DND-41 (cell line): ENCODE data around the gene CDK12.

Experiments used
- ATAC-seq: fragments of 200-7000 bp; cut with Tn5 transposase; 3 replicates; pipeline ENCODE4 v1.9.1; 2021; ENCODE audit warnings: low read depth; ENCODE audit not compliant: insufficient read depth
- DNase-seq: peaks from one replicate; pipeline ENCODE4 v3.0.0-alpha.2; 2020
- H2AFZ ChIP-seq: 2 replicates; pipeline ENCODE4 v1.6.0; 2012; ENCODE audit warnings: low read depth, low read length
- H3K27ac ChIP-seq: 2 replicates; pipeline ENCODE4 v1.5.1; 2012; ENCODE audit warnings: low read length, inconsistent platforms
- H3K27me3 ChIP-seq: fragments of 200-600 bp; sonication (generic); 2 replicates; pipeline ENCODE4 v1.6.0; 2012; ENCODE audit warnings: low read length, mild to moderate bottlenecking, inconsistent platforms; ENCODE audit not compliant: insufficient read depth, poor library complexity
- H3K36me3 ChIP-seq: 2 replicates; pipeline ENCODE4 v1.5.1; 2012; ENCODE audit warnings: low read length, inconsistent platforms; ENCODE audit not compliant: insufficient read depth
- H3K4me1 ChIP-seq: 2 replicates; pipeline ENCODE4 v1.5.1; 2012; ENCODE audit warnings: mild to moderate bottlenecking, low read length; ENCODE audit not compliant: insufficient read depth
- H3K4me2 ChIP-seq: 2 replicates; pipeline ENCODE4 v1.6.0; 2012; ENCODE audit warnings: mild to moderate bottlenecking, moderate library complexity, low read length, inconsistent platforms; ENCODE audit not compliant: insufficient read depth
- H3K4me3 ChIP-seq, 2 experiments: fragments of 200-600 bp in 1 of 2; shearing (Covaris generic) in 1 of 2; 2 replicates each; pipeline ENCODE4 v1.5.1; 2012 to 2016; ENCODE audit warnings: inconsistent platforms in 2 of 2, low read length in 2 of 2, mild to moderate bottlenecking in 2 of 2, low read depth in 1 of 2, moderate library complexity in 1 of 2
- H3K79me2 ChIP-seq: 2 replicates; pipeline ENCODE4 v1.6.0; 2012; ENCODE audit warnings: low read length, inconsistent platforms; ENCODE audit not compliant: insufficient read depth
- H3K9ac ChIP-seq: 2 replicates; pipeline ENCODE4 v1.6.0; 2012; ENCODE audit warnings: low read depth, mild to moderate bottlenecking, inconsistent platforms, low read length, moderate library complexity
- H3K9me3 ChIP-seq: 2 replicates; pipeline ENCODE4 v1.5.1; 2012; ENCODE audit warnings: low read length, moderate library complexity, mild to moderate bottlenecking, inconsistent platforms; ENCODE audit not compliant: insufficient read depth, severe bottlenecking
- H4K20me1 ChIP-seq: 2 replicates; pipeline ENCODE4 v1.6.0; 2012; ENCODE audit warnings: low read length; ENCODE audit not compliant: insufficient read depth
- CTCF ChIP-seq: IDR thresholded peaks from 2 replicates; pipeline ENCODE4 v1.5.1; 2012; ENCODE audit warnings: borderline replicate concordance, low read length, moderate library complexity, mild to moderate bottlenecking; ENCODE audit not compliant: poor library complexity, severe bottlenecking; ENCODE audit errors: extremely low read depth
- EZH2 ChIP-seq: IDR thresholded peaks from 3 replicates; pipeline ENCODE4 v1.6.1; 2012; ENCODE audit warnings: borderline replicate concordance, low read depth, mild to moderate bottlenecking, moderate library complexity, low read length, inconsistent platforms; ENCODE audit not compliant: severe bottlenecking

CDK12 gene

GRCh38 chr17:39507511-39507910 lies 46.2 kb downstream of the CDK12 start:
- peaks cover 89% of the 10 kb centered on the region for H3K36me3 ChIP-seq
- no peak overlapping the region for H2AFZ ChIP-seq
- H3K9ac ChIP-seq: no peak overlapping the region
- TF ChIP-seq CTCF (no peak), EZH2 (no peak)
- no peak for DNase-seq
- no peaks in the 10 kb centered on the region for H3K9me3 ChIP-seq
- H3K27ac ChIP-seq: no peak overlapping the region
- peaks cover 10% of the 10 kb centered on the region; the same call in 1 of the 2 replicates for H4K20me1 ChIP-seq
- H3K27me3 ChIP-seq: no peaks in the 10 kb centered on the region
- H3K79me2 ChIP-seq: peaks cover 7% of the 10 kb centered on the region; the same call in 1 of the 2 replicates
- ATAC-seq: no peak
- H3K4me3 ChIP-seq: no peak overlapping the region
- H3K4me2 ChIP-seq: no peak overlapping the region
- H3K4me1 ChIP-seq: no peaks in the 10 kb centered on the region

GRCh38 chr17:39508987-39509386 lies 47.7 kb downstream of the CDK12 start:
- H3K4me2 ChIP-seq: no peak overlapping the region
- no peaks in the 10 kb centered on the region for H3K4me1 ChIP-seq
- H3K9ac ChIP-seq: no peak overlapping the region
- H2AFZ ChIP-seq: no peak overlapping the region
- no peaks in the 10 kb centered on the region for H3K9me3 ChIP-seq
- TF ChIP-seq CTCF: no peak
- TF ChIP-seq EZH2: no peak
- H4K20me1 ChIP-seq: peaks cover 4% of the 10 kb centered on the region; the same call in 1 of the 2 replicates
- H3K36me3 ChIP-seq: peaks cover 89% of the 10 kb centered on the region
- no peak overlapping the region for H3K4me3 ChIP-seq
- H3K27me3 ChIP-seq: no peaks in the 10 kb centered on the region
- H3K79me2 ChIP-seq: peaks cover 2% of the 10 kb centered on the region; the same call in 1 of the 2 replicates
- DNase-seq: no peak
- H3K27ac ChIP-seq: no peak overlapping the region
- no peak for ATAC-seq

GRCh38 chr17:39513309-39513708 lies 52.0 kb downstream of the CDK12 start:
- Histone ChIP-seq H3K4me3 (no peak overlapping the region), H3K36me3 (peaks cover 94% of the 10 kb centered on the region), H3K79me2 (no peaks in the 10 kb centered on the region), H3K27ac (no peak overlapping the region), H3K9me3 (no peaks in the 10 kb centered on the region), H3K9ac (no peak overlapping the region), H3K4me2 (no peak overlapping the region), H4K20me1 (no peaks in the 10 kb centered on the region), H3K4me1 (no peaks in the 10 kb centered on the region), H2AFZ (no peak overlapping the region), H3K27me3 (no peaks in the 10 kb centered on the region)
- DNase-seq (no peak), ATAC-seq (no peak)
- TF ChIP-seq CTCF (no peak), EZH2 (no peak)

- H3K9me3 ChIP-seq: no peaks in the 10 kb centered on the region
- DNase-seq: no peak
- no peak for TF ChIP-seq CTCF
- TF ChIP-seq EZH2: no peak
- no peak overlapping the region for H3K4me2 ChIP-seq
- H3K36me3 ChIP-seq: peaks cover 94% of the 10 kb centered on the region
- H3K27me3 ChIP-seq: no peaks in the 10 kb centered on the region
- no peak overlapping the region for H2AFZ ChIP-seq
- H3K4me3 ChIP-seq: no peak overlapping the region
- H3K27ac ChIP-seq: no peak overlapping the region
- H3K79me2 ChIP-seq: no peaks in the 10 kb centered on the region
- H3K9ac ChIP-seq: no peak overlapping the region
- no peak for ATAC-seq
- H4K20me1 ChIP-seq: no peaks in the 10 kb centered on the region
- H3K4me1 ChIP-seq: no peaks in the 10 kb centered on the region
Observed at GRCh38 chr17:39513915-39514314, 52.6 kb downstream of the CDK12 start.
